KMS-11 (cell line): ENCODE measurements around the gene TMEM134.

Experiments used
- H2AFZ ChIP-seq: fragments of 200-600 bp; sonication (generic); 2 replicates; pipeline ENCODE4 v1.6.1; 2016; ENCODE audit warnings: antibody characterized with exemption, mixed run types, low read depth
- H3K27ac ChIP-seq: fragments of 200-600 bp; sonication (generic); 2 replicates; pipeline ENCODE4 v1.6.1; 2016; ENCODE audit warnings: mild to moderate bottlenecking, mixed run types
- H3K27me3 ChIP-seq: fragments of 200-600 bp; sonication (generic); 2 replicates; pipeline ENCODE4 v1.6.1; 2017; ENCODE audit warnings: mild to moderate bottlenecking, low read depth, mixed run types, moderate library complexity; ENCODE audit not compliant: insufficient read depth
- H3K36me3 ChIP-seq: fragments of 200-600 bp; sonication (generic); 2 replicates; pipeline ENCODE4 v1.6.1; 2017; ENCODE audit warnings: mild to moderate bottlenecking, mixed run types; ENCODE audit not compliant: insufficient read depth
- H3K4me1 ChIP-seq: fragments of 200-600 bp; sonication (generic); 2 replicates; pipeline ENCODE4 v1.6.1; 2016; ENCODE audit warnings: mild to moderate bottlenecking, low read depth, mixed run types; ENCODE audit not compliant: poor library complexity, severe bottlenecking
- H3K4me2 ChIP-seq: fragments of 200-600 bp; sonication (generic); 2 replicates; pipeline ENCODE4 v1.7.0; 2016; ENCODE audit warnings: mild to moderate bottlenecking, mixed run types
- H3K4me3 ChIP-seq: fragments of 200-600 bp; sonication (generic); IDR thresholded peaks from 2 replicates; pipeline ENCODE4 v1.6.1; 2017; ENCODE audit warnings: low read depth, low read length, mixed read lengths; ENCODE audit not compliant: insufficient read depth
- H3K79me2 ChIP-seq: fragments of 200-600 bp; sonication (generic); 2 replicates; pipeline ENCODE4 v1.6.1; 2016; ENCODE audit warnings: low read depth, mixed run types; ENCODE audit not compliant: insufficient read depth
- H3K9ac ChIP-seq: fragments of 200-600 bp; sonication (generic); 2 replicates; pipeline ENCODE4 v1.6.1; 2016; ENCODE audit warnings: mild to moderate bottlenecking, mixed run types
- H4K20me1 ChIP-seq: fragments of 200-600 bp; sonication (generic); 2 replicates; pipeline ENCODE4 v1.6.1; 2016; ENCODE audit warnings: mild to moderate bottlenecking, mixed run types; ENCODE audit not compliant: insufficient read depth
- TF ChIP-seq, protein P1 (sequence below): fragments of 200-600 bp; sonication (generic); conservative IDR thresholded peaks from 2 replicates; pipeline ENCODE4 v1.6.1; 2017; ENCODE audit warnings: low read depth, mild to moderate bottlenecking, antibody characterized with exemption, low read length, moderate library complexity, mixed read lengths

Gene TMEM134

DNA sequence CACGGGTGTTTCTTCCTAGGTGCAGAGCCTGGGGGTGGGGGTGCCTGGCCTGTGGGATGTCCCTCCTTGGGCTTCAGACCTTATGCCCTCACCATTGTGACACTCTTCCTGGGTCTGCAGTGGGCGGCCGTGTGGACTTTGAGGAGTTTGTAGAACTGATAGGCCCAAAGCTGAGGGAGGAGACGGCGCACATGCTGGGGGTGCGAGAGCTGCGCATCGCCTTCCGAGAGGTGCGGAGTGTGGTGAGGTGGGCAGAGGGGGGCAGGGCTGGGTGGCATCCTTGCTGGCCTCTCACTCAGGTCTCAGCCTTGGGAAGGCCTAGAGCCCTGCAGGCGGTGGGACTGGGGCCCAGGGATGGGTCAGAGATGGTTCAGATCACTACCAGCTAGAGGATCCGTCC lies 11.6 kb downstream of the TMEM134 start:
- Histone ChIP-seq H2AFZ (no peak overlapping the region), H3K4me3 (no peak overlapping the region), H3K9ac (no peak overlapping the region), H3K27ac (no peak overlapping the region), H3K27me3 (no peaks in the 10 kb centered on the region; the same call in 1 of the 2 replicates), H4K20me1 (no peaks in the 10 kb centered on the region), H3K4me1 (no peaks in the 10 kb centered on the region), H3K79me2 (no peaks in the 10 kb centered on the region), H3K36me3 (no peaks in the 10 kb centered on the region), H3K4me2 (no peak overlapping the region)
- TF ChIP-seq, protein P1, sequence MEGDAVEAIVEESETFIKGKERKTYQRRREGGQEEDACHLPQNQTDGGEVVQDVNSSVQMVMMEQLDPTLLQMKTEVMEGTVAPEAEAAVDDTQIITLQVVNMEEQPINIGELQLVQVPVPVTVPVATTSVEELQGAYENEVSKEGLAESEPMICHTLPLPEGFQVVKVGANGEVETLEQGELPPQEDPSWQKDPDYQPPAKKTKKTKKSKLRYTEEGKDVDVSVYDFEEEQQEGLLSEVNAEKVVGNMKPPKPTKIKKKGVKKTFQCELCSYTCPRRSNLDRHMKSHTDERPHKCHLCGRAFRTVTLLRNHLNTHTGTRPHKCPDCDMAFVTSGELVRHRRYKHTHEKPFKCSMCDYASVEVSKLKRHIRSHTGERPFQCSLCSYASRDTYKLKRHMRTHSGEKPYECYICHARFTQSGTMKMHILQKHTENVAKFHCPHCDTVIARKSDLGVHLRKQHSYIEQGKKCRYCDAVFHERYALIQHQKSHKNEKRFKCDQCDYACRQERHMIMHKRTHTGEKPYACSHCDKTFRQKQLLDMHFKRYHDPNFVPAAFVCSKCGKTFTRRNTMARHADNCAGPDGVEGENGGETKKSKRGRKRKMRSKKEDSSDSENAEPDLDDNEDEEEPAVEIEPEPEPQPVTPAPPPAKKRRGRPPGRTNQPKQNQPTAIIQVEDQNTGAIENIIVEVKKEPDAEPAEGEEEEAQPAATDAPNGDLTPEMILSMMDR, result no peak

DNA sequence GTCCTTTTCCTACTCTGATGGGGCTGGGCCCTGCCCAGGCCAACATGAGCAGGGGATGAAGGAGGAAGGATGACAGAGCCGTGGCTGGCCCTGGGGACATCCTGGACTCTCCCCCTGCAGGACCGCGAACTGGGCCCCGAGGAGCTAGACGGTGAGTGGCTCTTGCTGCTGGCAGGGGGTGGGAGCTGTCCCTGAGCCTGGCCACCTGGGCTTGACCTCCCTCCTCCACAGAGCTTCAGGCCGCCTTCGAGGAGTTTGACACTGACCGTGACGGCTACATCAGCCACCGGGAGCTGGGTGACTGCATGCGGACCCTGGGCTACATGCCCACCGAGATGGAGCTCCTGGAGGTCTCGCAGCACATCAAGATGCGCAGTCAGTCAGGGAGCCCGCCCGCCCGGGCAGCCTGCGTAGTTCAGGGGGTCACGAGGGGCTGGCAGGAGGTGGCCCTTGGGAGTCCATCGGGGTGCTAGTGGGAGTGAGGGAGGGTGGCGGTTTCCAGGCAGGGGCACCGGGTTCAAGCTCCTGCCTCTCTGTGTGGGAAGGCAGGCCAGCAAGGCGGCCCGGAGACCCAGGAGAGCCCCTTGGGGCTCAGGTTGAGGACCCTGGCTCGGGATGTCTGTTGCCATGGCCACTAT lies 12.9 kb downstream of the TMEM134 start:
- H3K9ac ChIP-seq, result no peak overlapping the region
- H3K4me1 ChIP-seq, result no peaks in the 10 kb centered on the region
- no peaks in the 10 kb centered on the region for H4K20me1 ChIP-seq
- H3K27ac ChIP-seq, result no peak overlapping the region
- TF ChIP-seq, protein P1, result no peak
- H3K36me3 ChIP-seq, result no peaks in the 10 kb centered on the region
- no peak overlapping the region for H3K4me3 ChIP-seq
- no peaks in the 10 kb centered on the region; the same call in 1 of the 2 replicates for H3K27me3 ChIP-seq
- no peak overlapping the region for H3K4me2 ChIP-seq
- no peaks in the 10 kb centered on the region for H3K79me2 ChIP-seq
- H2AFZ ChIP-seq, result no peak overlapping the region

DNA sequence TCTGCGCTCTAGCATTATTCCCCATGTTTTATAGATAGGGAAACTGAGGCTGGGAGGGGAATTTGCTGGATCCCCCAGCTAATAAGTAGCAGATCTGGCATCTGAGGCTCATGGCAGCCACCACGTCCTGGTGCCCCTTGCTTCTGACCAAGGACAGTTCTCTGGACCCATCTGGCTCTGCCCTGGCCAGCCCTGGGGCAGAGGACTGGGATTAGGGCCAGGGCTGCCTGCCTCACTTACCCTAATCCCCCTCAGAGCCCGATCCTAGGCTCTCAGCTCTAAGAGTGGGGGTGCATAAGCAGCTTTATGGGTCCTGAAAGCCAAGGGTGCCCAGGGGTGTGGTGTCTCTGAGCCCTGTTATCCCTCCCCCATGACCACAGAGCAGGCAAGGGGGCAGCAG lies 14.0 kb downstream of the TMEM134 start, which contains the start of gene CABP4:
Gene CABP4, plus strand, starts transcription at position 301 of the 400 bp plus-strand sequence. Its CDS starts 70 bp downstream, at position 371.
- TF ChIP-seq, protein P1, result no peak
- Histone ChIP-seq H3K27ac (no peak within 1 kb of the TSS), H2AFZ (no peak within 1 kb of the TSS), H3K27me3 (no peaks in the 10 kb centered on the region; the same call in 1 of the 2 replicates), H3K79me2 (no peaks in the 10 kb centered on the region), H3K4me1 (no peaks in the 10 kb centered on the region), H4K20me1 (no peaks in the 10 kb centered on the region), H3K4me3 (no peak within 1 kb of the TSS), H3K4me2 (no peak within 1 kb of the TSS), H3K36me3 (no peaks in the 10 kb centered on the region), H3K9ac (no peak within 1 kb of the TSS)

DNA sequence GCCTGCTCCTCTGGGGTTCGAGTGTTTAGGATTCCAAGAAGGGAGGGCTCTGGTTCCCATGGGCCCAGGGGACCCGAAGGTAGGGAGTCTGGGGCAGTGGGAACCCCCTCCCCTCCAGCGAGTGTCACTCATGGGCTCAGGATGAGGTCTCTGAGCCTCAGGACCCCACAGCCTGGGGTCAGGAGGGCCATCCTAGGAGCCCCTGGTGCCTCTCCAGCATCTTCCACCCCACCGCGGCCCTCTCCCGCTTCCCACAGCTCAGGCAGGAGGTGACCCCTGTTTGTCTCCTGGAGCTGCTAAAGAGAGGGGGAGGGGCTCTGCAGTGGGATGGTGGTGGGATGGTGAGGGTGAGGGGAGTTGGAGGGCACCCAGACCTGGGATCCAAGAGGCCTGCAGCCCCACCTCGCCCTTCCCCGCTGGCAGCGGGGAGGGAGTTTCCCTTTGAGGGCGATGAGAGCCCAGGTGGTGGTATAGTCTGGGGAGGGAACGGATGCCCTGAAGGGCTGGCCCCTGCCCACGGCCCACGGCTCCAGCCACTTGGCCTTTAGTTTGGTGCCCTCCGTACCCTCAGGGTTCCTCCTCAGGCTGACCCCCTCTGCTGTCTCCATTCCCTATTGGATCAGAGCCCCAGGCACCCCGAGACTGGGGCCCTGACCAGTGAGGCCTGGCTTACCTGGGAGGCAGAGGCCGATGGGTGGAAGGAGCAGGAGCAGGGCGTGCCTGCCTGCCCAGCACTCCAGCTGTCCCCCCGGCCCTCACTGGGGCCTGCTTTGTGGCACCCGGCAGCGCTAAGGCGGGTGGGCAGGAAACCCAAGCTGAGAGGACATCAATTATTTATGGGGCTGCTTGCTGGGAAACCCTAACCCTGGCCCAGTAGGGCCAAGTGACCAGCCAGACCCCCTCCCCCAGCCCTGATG lies 15.0 kb downstream of the TMEM134 start:
- no peak overlapping the region for H3K27ac ChIP-seq
- H3K4me3 ChIP-seq, result no peak overlapping the region
- H2AFZ ChIP-seq, result no peak overlapping the region
- H3K4me2 ChIP-seq, result no peak overlapping the region
- H3K79me2 ChIP-seq, result no peaks in the 10 kb centered on the region
- no peaks in the 10 kb centered on the region for H3K36me3 ChIP-seq
- H3K27me3 ChIP-seq, result 0 out of 2 replicates have a peak, but pooled peaks cover 4% of the 10 kb centered on the region
- TF ChIP-seq, protein P1, result no peak
- H3K4me1 ChIP-seq, result no peaks in the 10 kb centered on the region
- H3K9ac ChIP-seq, result no peak overlapping the region
- no peaks in the 10 kb centered on the region for H4K20me1 ChIP-seq
